DND-41 (cell line): ENCODE measurements around the gene KCNJ15.

Source experiments
- EZH2 ChIP-seq: IDR thresholded peaks from 3 replicates; pipeline ENCODE4 v1.6.1; 2012; ENCODE audit warnings: borderline replicate concordance, low read depth, mild to moderate bottlenecking, moderate library complexity, low read length, inconsistent platforms; ENCODE audit not compliant: severe bottlenecking
- TF ChIP-seq, protein P1 (sequence below): IDR thresholded peaks from 2 replicates; pipeline ENCODE4 v1.5.1; 2012; ENCODE audit warnings: borderline replicate concordance, low read length, moderate library complexity, mild to moderate bottlenecking; ENCODE audit not compliant: poor library complexity, severe bottlenecking; ENCODE audit errors: extremely low read depth

DNA sequence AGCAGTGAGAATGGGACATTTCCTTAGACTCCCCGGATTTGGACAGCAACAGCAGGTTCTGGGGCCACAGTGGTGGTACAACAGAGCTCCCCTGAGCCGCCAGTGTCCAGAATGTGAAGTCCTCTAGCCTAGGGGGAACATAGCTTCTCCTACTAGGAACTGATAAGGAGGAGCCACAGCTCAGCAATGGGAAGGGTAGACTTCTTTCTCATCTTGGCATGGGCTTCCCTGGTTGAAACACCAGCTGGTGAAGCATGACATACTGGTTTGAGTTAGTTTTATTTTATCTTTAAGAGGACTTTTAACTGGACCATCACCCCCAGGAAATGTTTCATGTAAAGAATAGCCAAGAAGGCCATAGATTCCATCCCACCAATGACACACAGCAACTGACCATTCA is 68.4 kb downstream of the KCNJ15 start:
- TF ChIP-seq, protein P1, sequence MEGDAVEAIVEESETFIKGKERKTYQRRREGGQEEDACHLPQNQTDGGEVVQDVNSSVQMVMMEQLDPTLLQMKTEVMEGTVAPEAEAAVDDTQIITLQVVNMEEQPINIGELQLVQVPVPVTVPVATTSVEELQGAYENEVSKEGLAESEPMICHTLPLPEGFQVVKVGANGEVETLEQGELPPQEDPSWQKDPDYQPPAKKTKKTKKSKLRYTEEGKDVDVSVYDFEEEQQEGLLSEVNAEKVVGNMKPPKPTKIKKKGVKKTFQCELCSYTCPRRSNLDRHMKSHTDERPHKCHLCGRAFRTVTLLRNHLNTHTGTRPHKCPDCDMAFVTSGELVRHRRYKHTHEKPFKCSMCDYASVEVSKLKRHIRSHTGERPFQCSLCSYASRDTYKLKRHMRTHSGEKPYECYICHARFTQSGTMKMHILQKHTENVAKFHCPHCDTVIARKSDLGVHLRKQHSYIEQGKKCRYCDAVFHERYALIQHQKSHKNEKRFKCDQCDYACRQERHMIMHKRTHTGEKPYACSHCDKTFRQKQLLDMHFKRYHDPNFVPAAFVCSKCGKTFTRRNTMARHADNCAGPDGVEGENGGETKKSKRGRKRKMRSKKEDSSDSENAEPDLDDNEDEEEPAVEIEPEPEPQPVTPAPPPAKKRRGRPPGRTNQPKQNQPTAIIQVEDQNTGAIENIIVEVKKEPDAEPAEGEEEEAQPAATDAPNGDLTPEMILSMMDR = no peak
- TF ChIP-seq EZH2 = no peak
